Epithelial cell of prostate (primary cell): ENCODE data around the gene ELOA2.
"Not testable (repeated sequence)": the region's sequence is repeated elsewhere in the genome, so short reads cannot be mapped to it uniquely, and the experiment has no call there.

Experiments used
- DNase-seq: peaks from one replicate; pipeline ENCODE4 v3.0.0-alpha.2; 2011; ENCODE audit warnings: low read depth, low spot score
- H3K27ac ChIP-seq: fragments of 450-650 bp; 2 replicates; pipeline ENCODE4 v1.5.1; 2017; ENCODE audit warnings: mild to moderate bottlenecking

ELOA2 gene

DNA sequence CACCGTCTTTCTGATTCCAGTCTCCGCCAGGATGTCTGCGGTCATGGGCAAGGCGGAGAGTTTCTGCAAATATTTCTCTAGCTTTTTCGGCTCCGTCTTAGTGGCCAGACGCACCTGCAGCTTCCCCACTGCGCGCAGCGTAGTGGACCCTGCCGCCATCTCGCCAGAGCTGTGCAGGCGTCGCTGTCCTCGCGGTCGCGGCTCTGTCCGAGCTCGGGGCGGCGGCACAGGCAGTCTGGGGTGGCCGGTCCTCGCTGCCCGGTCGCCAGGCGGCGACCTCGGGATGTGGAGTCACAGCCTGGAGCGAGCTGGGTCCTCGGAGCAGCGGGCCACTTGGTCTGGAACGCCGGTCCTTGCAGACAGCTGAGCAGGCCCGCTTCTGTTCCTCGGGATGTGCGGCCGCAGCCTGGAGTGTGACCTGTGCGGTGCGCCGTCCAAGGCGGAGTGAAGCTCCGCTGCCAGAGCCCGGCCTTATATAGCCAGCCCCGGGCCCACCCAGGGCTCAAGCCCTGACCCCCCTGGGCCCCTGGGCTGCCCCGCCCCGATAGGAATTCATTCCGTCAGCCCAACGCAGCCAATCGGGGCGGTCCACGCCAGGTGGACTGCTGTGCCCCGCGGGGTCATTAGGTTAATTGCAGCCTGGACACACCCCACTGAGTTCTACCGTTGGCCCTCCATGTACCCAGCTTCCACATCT lies 11.5 kb downstream of the ELOA2 start:
- not testable (repeated sequence) for DNase-seq, H3K27ac ChIP-seq

DNA sequence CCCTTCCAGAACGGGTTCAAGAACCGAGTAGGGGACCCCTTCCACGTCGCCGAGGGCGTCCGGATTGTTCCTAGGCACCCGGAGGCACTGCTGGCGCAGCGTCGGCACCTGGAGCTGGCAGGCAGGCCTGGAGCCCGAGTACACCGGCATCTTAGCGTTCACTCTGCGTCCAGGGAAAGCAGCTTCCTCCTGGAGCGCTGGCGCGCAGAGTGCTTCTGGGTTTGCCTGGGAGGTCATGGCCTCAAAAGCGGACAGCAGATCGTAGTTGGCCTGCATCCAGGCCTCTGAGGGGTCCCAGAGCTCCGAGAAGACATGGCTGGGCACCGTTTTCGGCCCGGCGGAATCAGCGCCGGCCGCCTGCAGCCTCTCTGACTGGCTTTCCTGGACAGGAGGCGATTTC lies 12.6 kb downstream of the ELOA2 start:
- not testable (repeated sequence) for H3K27ac ChIP-seq, DNase-seq

DNA sequence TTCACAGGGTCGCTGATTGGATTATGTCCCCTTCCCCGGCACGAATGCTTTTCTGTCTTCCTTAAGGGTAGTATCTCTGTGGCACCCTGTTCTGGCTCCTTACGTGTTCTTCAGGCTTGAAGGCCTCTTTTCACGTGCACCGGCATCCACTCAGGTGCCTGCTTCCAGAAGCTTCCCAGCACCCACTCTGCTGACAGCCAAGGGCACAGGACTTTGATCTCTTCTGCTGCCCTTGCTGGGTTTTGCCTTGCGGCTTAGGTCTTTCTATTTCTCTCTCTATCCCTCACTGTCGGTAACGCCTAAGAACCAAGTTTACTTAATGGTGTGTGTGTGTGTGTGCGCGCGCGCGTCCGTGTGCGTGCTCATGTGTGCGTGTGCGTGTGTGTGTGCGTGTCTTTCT lies 14.7 kb downstream of the ELOA2 start:
- DNase-seq, H3K27ac ChIP-seq: not testable (repeated sequence)

DNA sequence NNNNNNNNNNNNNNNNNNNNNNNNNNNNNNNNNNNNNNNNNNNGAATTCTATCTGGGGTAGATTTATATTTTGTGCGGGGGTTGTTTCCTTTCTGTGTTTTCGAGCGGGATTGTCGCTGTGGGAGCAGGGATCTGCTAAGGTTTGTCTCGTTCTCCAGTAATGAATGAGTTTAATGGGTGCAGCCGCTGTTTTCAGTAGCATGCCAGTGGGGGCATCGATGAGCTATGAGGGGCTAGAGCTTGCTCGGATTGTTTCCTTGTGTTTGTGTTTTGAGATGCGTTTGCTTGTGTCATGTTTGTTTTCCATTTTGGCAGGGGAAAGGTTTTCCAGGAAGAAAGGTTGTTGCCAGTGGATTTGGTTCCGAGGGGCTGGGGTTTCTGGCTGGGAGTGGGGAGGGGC lies 15.6 kb downstream of the ELOA2 start:
- not testable (repeated sequence) for H3K27ac ChIP-seq, DNase-seq
